Neural cell (in vitro differentiated cells): ENCODE data around the gene FXYD4. TPM values are rescaled to one million over a fixed set of nuclear protein-coding genes. Genes with fewer than 3 reads are reported as not detected.

ENCODE experiments used
- H2AFZ ChIP-seq: fragments of 200-600, 300-800 bp; sonication (generic), shearing (Covaris generic); 2 replicates; pipeline ENCODE4 v1.6.0; 2014; ENCODE audit warnings: low read depth, mild to moderate bottlenecking, antibody characterized with exemption, low read length, moderate library complexity
- H3F3A ChIP-seq: fragments of 200-600 bp; shearing (Covaris generic); 2 replicates; pipeline ENCODE4 v1.6.1; 2016; ENCODE audit warnings: mild to moderate bottlenecking, moderate library complexity, mixed read lengths, antibody characterized with exemption, low read length; ENCODE audit not compliant: insufficient read depth, poor library complexity, severe bottlenecking
- H3K27ac ChIP-seq: fragments of 200-600, 300-800 bp; sonication (generic), shearing (Covaris generic); 2 replicates; pipeline ENCODE4 v1.5.1; 2014; ENCODE audit warnings: mild to moderate bottlenecking, low read length, moderate library complexity
- H3K27me3 ChIP-seq: fragments of 300-800, 200-600 bp; sonication (generic), shearing (Covaris generic); 2 replicates; pipeline ENCODE4 v1.6.0; 2014; ENCODE audit warnings: mild to moderate bottlenecking, low read depth, low read length, moderate library complexity; ENCODE audit not compliant: insufficient read depth
- H3K36me3 ChIP-seq: fragments of 300-800, 200-600 bp; sonication (generic), shearing (Covaris generic); 2 replicates; pipeline ENCODE4 v1.5.1; 2014; ENCODE audit warnings: mild to moderate bottlenecking, antibody characterized with exemption, low read length, moderate library complexity; ENCODE audit not compliant: insufficient read depth
- H3K4me2 ChIP-seq: fragments of 300-800, 200-600 bp; sonication (generic), shearing (Covaris generic); 2 replicates; pipeline ENCODE4 v1.6.0; 2014; ENCODE audit warnings: mild to moderate bottlenecking, low read length
- H3K4me3 ChIP-seq: fragments of 300-800, 200-600 bp; sonication (generic), shearing (Covaris generic); 2 replicates; pipeline ENCODE4 v1.5.1; 2014; ENCODE audit warnings: mild to moderate bottlenecking, low read length, moderate library complexity
- H3K79me2 ChIP-seq: fragments of 200-600 bp; shearing (Covaris generic); replicated peaks from 2 replicates; pipeline ENCODE4 v1.6.0; 2014; ENCODE audit warnings: mild to moderate bottlenecking, low read length, moderate library complexity; ENCODE audit not compliant: insufficient read depth
- H3K9ac ChIP-seq: fragments of 300-800, 200-600 bp; sonication (generic), shearing (Covaris generic); 2 replicates; pipeline ENCODE4 v1.6.1; 2016; ENCODE audit warnings: mild to moderate bottlenecking, low read length, mixed read lengths
- H3K9me2 ChIP-seq: fragments of 200-600 bp; shearing (Covaris generic); 2 replicates; pipeline ENCODE4 v1.6.1; 2016; ENCODE audit warnings: mild to moderate bottlenecking, low read length, mixed read lengths; ENCODE audit not compliant: insufficient read depth
- H3K9me3 ChIP-seq: fragments of 200-600, 300-800 bp; sonication (generic), shearing (Covaris generic); 2 replicates; pipeline ENCODE4 v1.6.1; 2016; ENCODE audit warnings: mild to moderate bottlenecking, mixed run types, low read length, moderate library complexity, mixed read lengths
- H4K20me1 ChIP-seq: fragments of 200-600 bp; shearing (Covaris generic); 2 replicates; pipeline ENCODE4 v1.6.1; 2016; ENCODE audit warnings: mild to moderate bottlenecking, mixed run types; ENCODE audit not compliant: insufficient read depth
- EP300 ChIP-seq: fragments of 450-650 bp; conservative IDR thresholded peaks from 2 replicates; pipeline ENCODE4 v1.6.1; 2014; ENCODE audit warnings: antibody characterized with exemption, mild to moderate bottlenecking, moderate library complexity; ENCODE audit not compliant: poor library complexity, severe bottlenecking
- EZH2 ChIP-seq: fragments of 200-600, 300-800 bp; shearing (Covaris generic), sonication (generic); IDR thresholded peaks from 2 replicates; pipeline ENCODE4 v1.6.1; 2014; ENCODE audit warnings: antibody characterized with exemption, low read length, borderline replicate concordance, mild to moderate bottlenecking; ENCODE audit not compliant: insufficient read depth, poor library complexity, severe bottlenecking
- MXI1 ChIP-seq: fragments of 450-650 bp; conservative IDR thresholded peaks from 2 replicates; pipeline ENCODE4 v1.6.1; 2014; ENCODE audit warnings: antibody characterized with exemption, mild to moderate bottlenecking; ENCODE audit not compliant: poor library complexity, severe bottlenecking
- POLR2AphosphoS5 ChIP-seq: IDR thresholded peaks from 2 replicates; pipeline ENCODE4 v1.6.1; 2012
- RAD21 ChIP-seq: fragments of 450-650 bp; conservative IDR thresholded peaks from 2 replicates; pipeline ENCODE4 v1.6.1; 2014; ENCODE audit warnings: antibody characterized with exemption, mild to moderate bottlenecking, moderate library complexity
- SMC3 ChIP-seq: fragments of 450-650 bp; conservative IDR thresholded peaks from 2 replicates; pipeline ENCODE4 v1.6.1; 2014; ENCODE audit warnings: antibody characterized with exemption, mild to moderate bottlenecking, moderate library complexity; ENCODE audit not compliant: poor library complexity
- TAF1 ChIP-seq: IDR thresholded peaks from 2 replicates; pipeline ENCODE4 v1.6.1; 2012; ENCODE audit warnings: low read depth
- polyA plus RNA-seq: library from polyadenylated mRNA; depleted of rRNA; stranded (reverse); fragments of >200 nt; gene quantifications from 2 replicates; pipeline ENCODE4 v1.2.3, GENCODE V29; 2014
- TF ChIP-seq, protein P1 (sequence below): IDR thresholded peaks from 2 replicates; pipeline ENCODE4 v1.6.1; 2012; ENCODE audit warnings: borderline replicate concordance
- TF ChIP-seq, protein P2 (sequence below): fragments of 450-650 bp; IDR thresholded peaks from 2 replicates; pipeline ENCODE4 v1.5.1; 2014; ENCODE audit warnings: antibody characterized with exemption, mild to moderate bottlenecking, moderate library complexity; ENCODE audit not compliant: poor library complexity, severe bottlenecking

FXYD4 gene
- polyA plus RNA-seq, 1 donor from 2014 or later: not detected

DNA sequence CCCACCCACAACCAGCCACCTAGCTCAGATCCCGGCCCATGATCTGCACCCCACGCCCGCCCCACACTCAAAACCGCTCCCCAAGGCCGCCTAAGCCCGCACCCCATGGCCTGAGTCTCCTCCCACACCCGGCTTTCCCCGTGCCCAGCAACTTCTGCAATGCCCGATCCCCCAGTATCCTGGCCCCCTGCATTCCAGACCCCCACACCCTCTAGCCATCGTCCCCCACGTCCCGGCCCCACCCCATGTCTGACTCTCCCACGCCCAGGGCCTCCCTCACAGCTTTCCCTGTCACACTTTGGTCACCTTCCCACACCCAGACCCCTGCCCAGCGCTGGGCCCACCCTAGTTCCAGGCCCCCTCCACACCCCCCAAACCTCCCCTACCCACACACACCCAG, 20.1 kb upstream of the FXYD4 start:
- no peak for TF ChIP-seq RAD21
- Histone ChIP-seq H3K27me3 (no peaks in the 10 kb centered on the region), H3K9ac (no peak overlapping the region), H3K27ac (no peak overlapping the region), H3K9me2 (no peaks in the 10 kb centered on the region), H2AFZ (no peak overlapping the region), H4K20me1 (no peaks in the 10 kb centered on the region), H3F3A (no peaks in the 10 kb centered on the region), H3K36me3 (no peaks in the 10 kb centered on the region), H3K4me3 (no peak overlapping the region), H3K4me2 (no peak overlapping the region), H3K79me2 (no peaks in the 10 kb centered on the region), H3K9me3 (no peaks in the 10 kb centered on the region)

DNA sequence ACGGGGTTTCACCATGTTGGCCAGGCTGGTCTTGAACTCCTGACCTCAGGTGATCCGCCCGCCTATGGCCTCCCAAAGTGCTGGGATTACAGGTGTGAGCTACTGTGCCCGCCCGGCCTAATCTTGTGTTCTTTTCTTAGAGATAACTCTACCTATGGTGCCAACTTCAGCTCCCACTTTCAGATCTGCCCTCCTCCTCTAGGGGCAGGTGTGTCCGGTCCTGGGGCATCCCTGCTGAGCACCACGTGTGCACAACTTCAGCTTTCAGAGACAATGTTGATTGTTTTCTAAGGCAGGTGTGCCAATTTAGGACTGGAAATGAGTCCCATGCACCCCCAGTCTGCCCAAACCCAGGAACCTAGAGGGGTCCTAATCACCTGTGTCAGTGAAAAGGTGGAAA, 18.5 kb upstream of the FXYD4 start:
- no peaks in the 10 kb centered on the region for H3K9me2 ChIP-seq
- no peak overlapping the region for H3K4me2 ChIP-seq
- no peaks in the 10 kb centered on the region for H3F3A ChIP-seq
- no peaks in the 10 kb centered on the region for H4K20me1 ChIP-seq
- H3K27me3 ChIP-seq: no peaks in the 10 kb centered on the region
- H3K9me3 ChIP-seq: no peaks in the 10 kb centered on the region
- H3K36me3 ChIP-seq: no peaks in the 10 kb centered on the region
- no peak overlapping the region for H3K9ac ChIP-seq
- TF ChIP-seq, protein P1, sequence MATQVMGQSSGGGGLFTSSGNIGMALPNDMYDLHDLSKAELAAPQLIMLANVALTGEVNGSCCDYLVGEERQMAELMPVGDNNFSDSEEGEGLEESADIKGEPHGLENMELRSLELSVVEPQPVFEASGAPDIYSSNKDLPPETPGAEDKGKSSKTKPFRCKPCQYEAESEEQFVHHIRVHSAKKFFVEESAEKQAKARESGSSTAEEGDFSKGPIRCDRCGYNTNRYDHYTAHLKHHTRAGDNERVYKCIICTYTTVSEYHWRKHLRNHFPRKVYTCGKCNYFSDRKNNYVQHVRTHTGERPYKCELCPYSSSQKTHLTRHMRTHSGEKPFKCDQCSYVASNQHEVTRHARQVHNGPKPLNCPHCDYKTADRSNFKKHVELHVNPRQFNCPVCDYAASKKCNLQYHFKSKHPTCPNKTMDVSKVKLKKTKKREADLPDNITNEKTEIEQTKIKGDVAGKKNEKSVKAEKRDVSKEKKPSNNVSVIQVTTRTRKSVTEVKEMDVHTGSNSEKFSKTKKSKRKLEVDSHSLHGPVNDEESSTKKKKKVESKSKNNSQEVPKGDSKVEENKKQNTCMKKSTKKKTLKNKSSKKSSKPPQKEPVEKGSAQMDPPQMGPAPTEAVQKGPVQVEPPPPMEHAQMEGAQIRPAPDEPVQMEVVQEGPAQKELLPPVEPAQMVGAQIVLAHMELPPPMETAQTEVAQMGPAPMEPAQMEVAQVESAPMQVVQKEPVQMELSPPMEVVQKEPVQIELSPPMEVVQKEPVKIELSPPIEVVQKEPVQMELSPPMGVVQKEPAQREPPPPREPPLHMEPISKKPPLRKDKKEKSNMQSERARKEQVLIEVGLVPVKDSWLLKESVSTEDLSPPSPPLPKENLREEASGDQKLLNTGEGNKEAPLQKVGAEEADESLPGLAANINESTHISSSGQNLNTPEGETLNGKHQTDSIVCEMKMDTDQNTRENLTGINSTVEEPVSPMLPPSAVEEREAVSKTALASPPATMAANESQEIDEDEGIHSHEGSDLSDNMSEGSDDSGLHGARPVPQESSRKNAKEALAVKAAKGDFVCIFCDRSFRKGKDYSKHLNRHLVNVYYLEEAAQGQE: no peak
- TF ChIP-seq POLR2AphosphoS5: no peak
- TF ChIP-seq EZH2: no peak
- TF ChIP-seq MXI1: no peak
- TF ChIP-seq RAD21: no peak
- no peak for TF ChIP-seq TAF1
- TF ChIP-seq, protein P2, sequence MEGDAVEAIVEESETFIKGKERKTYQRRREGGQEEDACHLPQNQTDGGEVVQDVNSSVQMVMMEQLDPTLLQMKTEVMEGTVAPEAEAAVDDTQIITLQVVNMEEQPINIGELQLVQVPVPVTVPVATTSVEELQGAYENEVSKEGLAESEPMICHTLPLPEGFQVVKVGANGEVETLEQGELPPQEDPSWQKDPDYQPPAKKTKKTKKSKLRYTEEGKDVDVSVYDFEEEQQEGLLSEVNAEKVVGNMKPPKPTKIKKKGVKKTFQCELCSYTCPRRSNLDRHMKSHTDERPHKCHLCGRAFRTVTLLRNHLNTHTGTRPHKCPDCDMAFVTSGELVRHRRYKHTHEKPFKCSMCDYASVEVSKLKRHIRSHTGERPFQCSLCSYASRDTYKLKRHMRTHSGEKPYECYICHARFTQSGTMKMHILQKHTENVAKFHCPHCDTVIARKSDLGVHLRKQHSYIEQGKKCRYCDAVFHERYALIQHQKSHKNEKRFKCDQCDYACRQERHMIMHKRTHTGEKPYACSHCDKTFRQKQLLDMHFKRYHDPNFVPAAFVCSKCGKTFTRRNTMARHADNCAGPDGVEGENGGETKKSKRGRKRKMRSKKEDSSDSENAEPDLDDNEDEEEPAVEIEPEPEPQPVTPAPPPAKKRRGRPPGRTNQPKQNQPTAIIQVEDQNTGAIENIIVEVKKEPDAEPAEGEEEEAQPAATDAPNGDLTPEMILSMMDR: no peak
- no peak for TF ChIP-seq SMC3
- TF ChIP-seq EP300: no peak
- H3K79me2 ChIP-seq: no peaks in the 10 kb centered on the region
- H2AFZ ChIP-seq: no peak overlapping the region
- H3K4me3 ChIP-seq: no peak overlapping the region
- no peak overlapping the region for H3K27ac ChIP-seq
